ENCODE results near the gene TIMP4. TPM values are rescaled to one million over a fixed set of nuclear protein-coding genes. Genes with fewer than 3 reads are reported as not detected.

Gene TIMP4
- not detected for total RNA-seq (2021; ENCODE audit: unreplicated experiment)
- not detected for polyA plus RNA-seq (2012; ENCODE audit: insufficient read length)
- Bru-seq, nascent RNA, result not detected
- not detected for BruChase-seq, experiment 1, labeled RNA remaining after a 2-hour chase
- not detected for BruChase-seq, experiment 2, labeled RNA remaining after a 6-hour chase
- long read RNA-seq, result 0 reads

DNA sequence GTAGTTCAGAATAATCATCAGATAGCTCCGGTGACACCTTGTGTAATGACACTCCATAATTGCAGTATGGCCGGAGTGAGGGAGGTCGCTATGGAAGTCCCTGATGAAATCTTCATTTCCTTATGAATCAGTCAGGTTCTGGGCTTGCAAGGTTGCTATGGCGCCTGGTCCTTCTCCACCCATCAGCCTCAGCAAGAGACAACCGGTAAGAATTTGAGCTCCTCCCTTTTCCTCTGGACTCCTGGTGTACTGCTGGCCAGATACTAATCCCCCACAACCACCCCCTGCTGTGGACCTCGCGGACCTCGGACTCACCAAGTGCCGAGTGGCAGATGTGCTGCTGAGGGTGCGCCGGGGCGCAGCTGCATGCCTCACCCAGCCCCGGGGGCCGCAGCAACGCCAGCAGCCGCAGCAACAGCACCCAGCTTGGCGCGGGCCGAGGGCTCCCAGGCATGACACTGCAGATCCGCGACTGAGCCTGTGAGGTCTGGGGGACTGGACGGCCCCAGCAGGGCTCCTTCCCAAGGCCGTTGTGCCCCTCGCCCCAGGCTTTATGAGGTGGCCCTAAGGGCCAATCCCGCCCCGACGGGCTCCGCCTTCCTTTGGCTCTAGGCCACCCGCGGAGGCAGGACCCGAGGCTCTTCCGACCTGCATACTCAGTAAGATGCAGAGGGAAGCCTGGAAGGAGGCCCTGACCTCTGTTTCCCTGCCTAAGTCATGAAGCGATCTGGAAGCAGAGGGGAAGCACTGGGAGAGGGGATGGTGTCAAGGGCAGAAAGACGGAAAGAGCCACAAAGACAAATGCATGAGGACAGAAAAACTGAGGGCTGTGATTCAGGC, at the start of gene TIMP4:
TIMP4 (minus strand) TSS at position 526 of the 840 bp plus-strand sequence; CDS start at position 454, 72 bp downstream.
- CTCF ChIA-PET, result no interaction called here
- H3K4me3 ChIP-seq (ENCODE audit: low read depth in 2 of 2, low read length in 2 of 2), result no peak within 1 kb of the TSS
- no peaks in the 10 kb centered on the region for H3K36me3 ChIP-seq (ENCODE audit: control insufficient read depth, insufficient read depth, low read length)
- H3K27ac ChIP-seq (ENCODE audit: low read length), result no peak within 1 kb of the TSS
- no peaks in the 10 kb centered on the region for H3K27me3 ChIP-seq (ENCODE audit: control insufficient read depth, insufficient read depth, low read length)
- in situ Hi-C loops (cut with HindIII; ENCODE audit: low pct_unique_long_range_greater_than_20kb, low sequenced_read_pairs), result no loop called here
- ATAC-seq, result no peak
- TF ChIP-seq, protein P1, sequence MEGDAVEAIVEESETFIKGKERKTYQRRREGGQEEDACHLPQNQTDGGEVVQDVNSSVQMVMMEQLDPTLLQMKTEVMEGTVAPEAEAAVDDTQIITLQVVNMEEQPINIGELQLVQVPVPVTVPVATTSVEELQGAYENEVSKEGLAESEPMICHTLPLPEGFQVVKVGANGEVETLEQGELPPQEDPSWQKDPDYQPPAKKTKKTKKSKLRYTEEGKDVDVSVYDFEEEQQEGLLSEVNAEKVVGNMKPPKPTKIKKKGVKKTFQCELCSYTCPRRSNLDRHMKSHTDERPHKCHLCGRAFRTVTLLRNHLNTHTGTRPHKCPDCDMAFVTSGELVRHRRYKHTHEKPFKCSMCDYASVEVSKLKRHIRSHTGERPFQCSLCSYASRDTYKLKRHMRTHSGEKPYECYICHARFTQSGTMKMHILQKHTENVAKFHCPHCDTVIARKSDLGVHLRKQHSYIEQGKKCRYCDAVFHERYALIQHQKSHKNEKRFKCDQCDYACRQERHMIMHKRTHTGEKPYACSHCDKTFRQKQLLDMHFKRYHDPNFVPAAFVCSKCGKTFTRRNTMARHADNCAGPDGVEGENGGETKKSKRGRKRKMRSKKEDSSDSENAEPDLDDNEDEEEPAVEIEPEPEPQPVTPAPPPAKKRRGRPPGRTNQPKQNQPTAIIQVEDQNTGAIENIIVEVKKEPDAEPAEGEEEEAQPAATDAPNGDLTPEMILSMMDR (IDR thresholded peaks at IDR 0.05), result no peak
- TF ChIP-seq TCF7L2 (IDR thresholded peaks at IDR 0.05; ENCODE audit: low read depth, low read length), result no peak
- TF ChIP-seq, protein P2, sequence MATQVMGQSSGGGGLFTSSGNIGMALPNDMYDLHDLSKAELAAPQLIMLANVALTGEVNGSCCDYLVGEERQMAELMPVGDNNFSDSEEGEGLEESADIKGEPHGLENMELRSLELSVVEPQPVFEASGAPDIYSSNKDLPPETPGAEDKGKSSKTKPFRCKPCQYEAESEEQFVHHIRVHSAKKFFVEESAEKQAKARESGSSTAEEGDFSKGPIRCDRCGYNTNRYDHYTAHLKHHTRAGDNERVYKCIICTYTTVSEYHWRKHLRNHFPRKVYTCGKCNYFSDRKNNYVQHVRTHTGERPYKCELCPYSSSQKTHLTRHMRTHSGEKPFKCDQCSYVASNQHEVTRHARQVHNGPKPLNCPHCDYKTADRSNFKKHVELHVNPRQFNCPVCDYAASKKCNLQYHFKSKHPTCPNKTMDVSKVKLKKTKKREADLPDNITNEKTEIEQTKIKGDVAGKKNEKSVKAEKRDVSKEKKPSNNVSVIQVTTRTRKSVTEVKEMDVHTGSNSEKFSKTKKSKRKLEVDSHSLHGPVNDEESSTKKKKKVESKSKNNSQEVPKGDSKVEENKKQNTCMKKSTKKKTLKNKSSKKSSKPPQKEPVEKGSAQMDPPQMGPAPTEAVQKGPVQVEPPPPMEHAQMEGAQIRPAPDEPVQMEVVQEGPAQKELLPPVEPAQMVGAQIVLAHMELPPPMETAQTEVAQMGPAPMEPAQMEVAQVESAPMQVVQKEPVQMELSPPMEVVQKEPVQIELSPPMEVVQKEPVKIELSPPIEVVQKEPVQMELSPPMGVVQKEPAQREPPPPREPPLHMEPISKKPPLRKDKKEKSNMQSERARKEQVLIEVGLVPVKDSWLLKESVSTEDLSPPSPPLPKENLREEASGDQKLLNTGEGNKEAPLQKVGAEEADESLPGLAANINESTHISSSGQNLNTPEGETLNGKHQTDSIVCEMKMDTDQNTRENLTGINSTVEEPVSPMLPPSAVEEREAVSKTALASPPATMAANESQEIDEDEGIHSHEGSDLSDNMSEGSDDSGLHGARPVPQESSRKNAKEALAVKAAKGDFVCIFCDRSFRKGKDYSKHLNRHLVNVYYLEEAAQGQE (IDR thresholded peaks at IDR 0.05; ENCODE audit: insufficient read depth in 1 of 2, low read depth in 2 of 2, low read length in 1 of 2), result no peak
- TF ChIP-seq POLR2AphosphoS5 (IDR thresholded peaks at IDR 0.05; ENCODE audit: low read depth, low read length), result no peak
- no peak for TF ChIP-seq SIN3A (IDR thresholded peaks at IDR 0.05; ENCODE audit: borderline replicate concordance, insufficient read depth, low read depth, low read length)
- no peak for DNase-seq (ENCODE audit: low read depth, low spot score)
- BruUV-seq (replicated peaks), result no TSS peak
- no peaks in the 10 kb centered on the region for H3K9me3 ChIP-seq (ENCODE audit: control insufficient read depth, insufficient read depth, low read depth, low read length)
- no peaks in the 10 kb centered on the region for H3K4me1 ChIP-seq (ENCODE audit: control insufficient read depth, insufficient read depth, low read length)
- intact Hi-C loops (cut with micrococcal nuclease; ENCODE audit: unreplicated experiment), result no loop called here
- POLR2A ChIA-PET, result no interaction called here

DNA sequence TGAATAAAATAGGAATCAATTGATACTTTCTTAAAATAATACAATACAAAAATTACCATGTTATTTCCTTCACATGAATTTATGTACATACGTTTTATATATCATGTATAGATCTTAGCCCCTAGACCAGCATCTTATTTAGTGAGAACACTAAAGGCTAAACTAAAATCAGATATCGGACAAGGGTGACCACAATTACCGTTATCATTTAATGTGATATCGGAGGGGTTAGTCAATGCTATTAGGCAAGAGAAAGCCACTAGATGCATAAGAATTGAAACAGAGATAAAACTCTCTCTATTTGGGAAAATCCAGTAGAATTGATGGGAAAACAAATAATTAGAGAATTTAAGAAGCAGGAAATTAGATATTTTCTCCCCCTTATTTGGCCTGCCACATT, 46.5 kb upstream of the TIMP4 start:
- ChIA-PET POLR2A (no interaction called here), CTCF (no interaction called here)
- no peak for ATAC-seq
- Histone ChIP-seq H3K9me3 (ENCODE audit: control insufficient read depth, insufficient read depth, low read depth, low read length) (peaks cover 4% of the 10 kb centered on the region; the same call in 1 of the 2 replicates), H3K27me3 (ENCODE audit: control insufficient read depth, insufficient read depth, low read length) (no peaks in the 10 kb centered on the region), H3K4me1 (ENCODE audit: control insufficient read depth, insufficient read depth, low read length) (no peaks in the 10 kb centered on the region), H3K36me3 (ENCODE audit: control insufficient read depth, insufficient read depth, low read length) (no peaks in the 10 kb centered on the region), H3K4me3 (ENCODE audit: low read depth in 2 of 2, low read length in 2 of 2) (no peak overlapping the region), H3K27ac (ENCODE audit: low read length) (no peak overlapping the region)
- in situ Hi-C loops (cut with HindIII; ENCODE audit: low pct_unique_long_range_greater_than_20kb, low sequenced_read_pairs) (no loop called here), intact Hi-C loops (cut with micrococcal nuclease; ENCODE audit: unreplicated experiment) (no loop called here)
- no peak for DNase-seq (ENCODE audit: low read depth, low spot score)
- BruUV-seq (replicated peaks), result no TSS peak
- TF ChIP-seq, protein P2 (IDR thresholded peaks at IDR 0.05; ENCODE audit: insufficient read depth in 1 of 2, low read depth in 2 of 2, low read length in 1 of 2), result no peak
- no peak for TF ChIP-seq TCF7L2 (IDR thresholded peaks at IDR 0.05; ENCODE audit: low read depth, low read length)
- no peak for TF ChIP-seq POLR2AphosphoS5 (IDR thresholded peaks at IDR 0.05; ENCODE audit: low read depth, low read length)
- TF ChIP-seq, protein P1 (IDR thresholded peaks at IDR 0.05), result no peak
- no peak for TF ChIP-seq SIN3A (IDR thresholded peaks at IDR 0.05; ENCODE audit: borderline replicate concordance, insufficient read depth, low read depth, low read length)

Measured in Panc1 (cell line).